NT2/D1 (cell line): ENCODE data around the gene PIK3CD.
A peak's percentile ranks its signal among the peaks of the same experiment; 100 is the strongest.
"Not testable (repeated sequence)": the region's sequence is repeated elsewhere in the genome, so short reads cannot be mapped to it uniquely, and the experiment has no call there.

Source experiments
- DNase-seq: peaks from one replicate; pipeline ENCODE4 v3.0.0-alpha.2; 2011; ENCODE audit warnings: low read depth, low spot score
- H3K27me3 ChIP-seq: 2 replicates; pipeline ENCODE4 v1.6.0; 2011; ENCODE audit warnings: mild to moderate bottlenecking; ENCODE audit not compliant: insufficient read length, insufficient read depth
- H3K36me3 ChIP-seq: 2 replicates; pipeline ENCODE4 v1.6.1; 2011; ENCODE audit warnings: mild to moderate bottlenecking, low read length, mixed read lengths; ENCODE audit not compliant: insufficient read depth, insufficient read length
- H3K4me1 ChIP-seq: 2 replicates; pipeline ENCODE4 v1.5.1; 2011; ENCODE audit not compliant: insufficient read depth, insufficient read length
- H3K4me3 ChIP-seq: 2 replicates; pipeline ENCODE4 v1.5.1; 2011; ENCODE audit warnings: low read depth; ENCODE audit not compliant: insufficient read length
- H3K9ac ChIP-seq: 2 replicates; pipeline ENCODE4 v1.6.0; 2011; ENCODE audit warnings: low read depth; ENCODE audit not compliant: insufficient read length
- H3K9me3 ChIP-seq: 2 replicates; pipeline ENCODE4 v1.5.1; 2011; ENCODE audit warnings: mild to moderate bottlenecking, low read length; ENCODE audit not compliant: insufficient read depth
- SUZ12 ChIP-seq: IDR thresholded peaks from 2 replicates; pipeline ENCODE4 v1.6.1; 2011; ENCODE audit not compliant: insufficient read length, insufficient read depth; ENCODE audit errors: extremely low read depth
- YY1 ChIP-seq: IDR thresholded peaks from 2 replicates; pipeline ENCODE4 v1.6.1; 2011; ENCODE audit not compliant: insufficient read length, insufficient read depth
- ZNF274 ChIP-seq: IDR thresholded peaks from 2 replicates; pipeline ENCODE4 v1.6.1; 2011; ENCODE audit warnings: mild to moderate bottlenecking, low read depth, low read length

PIK3CD gene

DNA sequence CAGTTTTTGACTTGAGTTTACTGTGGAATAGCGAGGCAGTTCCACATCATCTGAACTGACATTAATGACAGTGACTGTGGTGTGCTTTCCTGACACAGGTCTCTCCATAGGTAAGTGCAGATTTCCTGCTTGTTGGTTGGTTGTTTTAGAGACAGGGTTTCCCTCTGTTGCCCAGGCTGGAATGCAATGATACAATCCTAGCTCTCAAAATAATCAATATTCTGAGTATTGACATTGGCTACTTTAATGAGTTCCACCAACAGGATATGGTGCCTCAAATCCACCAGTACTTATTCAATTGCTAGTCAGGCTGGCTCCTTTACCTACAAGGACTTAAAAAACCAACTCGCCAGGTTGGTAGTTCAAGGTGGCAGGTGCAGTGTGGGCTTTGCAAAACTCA is 108.4 kb downstream of the PIK3CD start:
- no peak overlapping the region for H3K4me3 ChIP-seq
- H3K36me3 ChIP-seq = peaks cover 8% of the 10 kb centered on the region
- H3K9ac ChIP-seq = no peak overlapping the region
- peaks cover 10% of the 10 kb centered on the region for H3K4me1 ChIP-seq
- no peaks in the 10 kb centered on the region for H3K9me3 ChIP-seq
- H3K27me3 ChIP-seq = no peaks in the 10 kb centered on the region
- TF ChIP-seq ZNF274 = no peak
- no peak for TF ChIP-seq SUZ12
- TF ChIP-seq YY1 = no peak
- DNase-seq = no peak

DNA sequence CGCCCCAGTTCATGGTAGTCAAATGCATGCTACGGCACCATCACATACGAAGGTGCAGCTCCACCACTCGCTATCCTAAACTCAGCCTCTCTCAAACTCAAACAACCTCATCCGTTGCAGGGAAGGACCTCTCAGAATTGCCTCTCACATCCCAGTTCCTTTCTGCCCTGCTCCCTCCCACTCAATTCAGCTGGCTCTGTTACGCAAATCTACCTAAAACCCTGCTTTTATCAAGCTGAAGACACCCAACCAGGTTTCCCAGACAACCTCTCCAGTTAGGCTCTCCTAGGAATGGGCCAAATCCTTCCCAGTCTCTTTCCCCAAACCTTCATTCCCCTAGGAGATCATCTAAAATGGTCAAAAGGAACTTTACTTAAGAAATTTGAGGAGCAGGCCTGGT is 109.3 kb downstream of the PIK3CD start:
- peaks cover 6% of the 10 kb centered on the region for H3K36me3 ChIP-seq
- DNase-seq = peak; percentile 75
- H3K9ac ChIP-seq = no peak overlapping the region
- H3K4me3 ChIP-seq = no peak overlapping the region
- H3K27me3 ChIP-seq = no peaks in the 10 kb centered on the region
- TF ChIP-seq ZNF274 (no peak), YY1 (no peak), SUZ12 (no peak)
- no peaks in the 10 kb centered on the region for H3K9me3 ChIP-seq
- peaks cover 10% of the 10 kb centered on the region for H3K4me1 ChIP-seq

DNA sequence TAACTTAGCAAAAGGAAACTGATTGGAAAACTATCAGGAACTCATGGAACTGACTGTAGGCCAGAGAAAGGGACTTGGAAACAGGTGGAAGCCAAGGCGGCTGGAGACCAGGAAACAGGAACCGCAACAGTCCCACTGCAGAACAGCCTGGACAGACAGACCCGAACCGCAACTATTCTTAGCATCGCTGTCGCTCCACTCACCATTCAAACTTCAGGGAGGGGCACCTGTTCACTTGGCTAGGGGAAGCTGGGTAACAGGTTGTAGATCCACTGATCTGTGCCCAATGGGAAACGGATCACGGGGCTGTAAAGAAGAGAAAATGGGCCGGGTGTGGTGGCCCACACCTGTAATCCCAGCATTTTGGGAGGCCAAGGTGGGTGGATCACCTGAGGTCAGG is 110.3 kb downstream of the PIK3CD start:
- no peak for DNase-seq
- H3K36me3 ChIP-seq = peaks cover 6% of the 10 kb centered on the region
- no peaks in the 10 kb centered on the region for H3K27me3 ChIP-seq
- no peak overlapping the region for H3K4me3 ChIP-seq
- H3K9me3 ChIP-seq = no peaks in the 10 kb centered on the region
- peaks cover 10% of the 10 kb centered on the region for H3K4me1 ChIP-seq
- H3K9ac ChIP-seq = no peak overlapping the region
- TF ChIP-seq ZNF274 = no peak
- no peak for TF ChIP-seq SUZ12
- TF ChIP-seq YY1 = no peak

DNA sequence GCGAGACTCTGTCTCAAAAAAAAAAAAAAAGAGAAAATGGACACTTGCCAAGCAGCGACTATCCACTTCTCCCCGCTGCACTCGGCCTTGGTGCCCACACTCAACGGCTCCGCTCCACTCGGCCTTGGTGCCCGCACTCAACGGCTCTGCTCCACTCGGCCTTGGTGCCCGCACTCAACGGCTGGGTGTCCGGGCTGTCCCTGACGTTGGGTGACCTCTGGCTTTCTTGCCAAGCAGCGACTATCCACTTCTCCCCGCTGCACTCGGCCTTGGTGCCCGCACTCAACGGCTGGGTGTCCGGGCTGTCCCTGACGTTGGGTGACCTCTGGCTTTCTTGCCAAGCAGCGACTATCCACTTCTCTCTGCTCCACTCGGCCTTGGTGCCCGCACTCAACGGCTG is 110.9 kb downstream of the PIK3CD start:
- DNase-seq, H3K9me3 ChIP-seq, H3K36me3 ChIP-seq, H3K27me3 ChIP-seq, H3K9ac ChIP-seq, H3K4me3 ChIP-seq, H3K4me1 ChIP-seq: not testable (repeated sequence)

DNA sequence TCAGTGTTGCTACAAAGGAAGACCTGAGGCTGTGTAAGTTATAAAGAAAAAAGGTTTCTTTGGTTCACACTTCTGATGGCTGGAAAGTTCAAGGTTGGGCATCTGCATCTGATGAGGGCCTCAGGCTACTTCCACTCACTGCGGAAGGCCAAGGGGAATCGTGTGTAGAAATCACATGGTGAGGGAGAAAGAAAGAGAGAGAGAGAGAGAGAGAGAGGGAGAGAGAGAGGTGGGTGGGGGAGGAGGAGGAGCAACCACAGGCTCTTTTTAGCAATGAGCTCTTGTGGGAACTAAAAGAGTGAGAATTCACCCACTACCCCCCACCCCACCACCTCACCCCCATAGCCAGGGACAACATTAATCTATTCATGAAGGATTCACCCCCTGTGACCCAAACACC is 112.4 kb downstream of the PIK3CD start:
- Histone ChIP-seq H3K4me3 (no peak overlapping the region), H3K36me3 (peaks cover 6% of the 10 kb centered on the region), H3K27me3 (no peaks in the 10 kb centered on the region), H3K9ac (no peak overlapping the region), H3K9me3 (no peaks in the 10 kb centered on the region), H3K4me1 (peaks cover 6% of the 10 kb centered on the region)
- no peak for DNase-seq
- TF ChIP-seq SUZ12 (no peak), ZNF274 (no peak), YY1 (no peak)

DNA sequence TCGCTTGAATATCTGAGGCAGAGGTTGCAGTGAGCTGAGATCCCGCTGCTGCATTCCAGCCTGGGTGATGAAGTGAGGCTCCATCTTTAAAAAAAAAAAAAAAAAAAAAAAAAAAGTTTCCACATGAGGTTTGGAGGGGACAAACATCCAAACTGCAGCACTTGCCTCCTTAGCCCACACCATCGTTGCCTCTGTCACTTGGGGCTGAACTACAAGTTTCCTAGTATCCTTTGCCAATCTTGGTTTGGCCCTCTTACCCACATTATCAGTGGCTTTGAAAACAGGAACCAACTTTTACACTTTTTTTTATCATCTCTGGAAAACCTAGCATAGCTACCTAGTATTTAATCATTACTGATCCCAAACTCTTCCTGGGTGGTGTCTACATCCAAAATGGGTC is 113.0 kb downstream of the PIK3CD start:
- no peak overlapping the region for H3K4me3 ChIP-seq
- H3K9me3 ChIP-seq = no peaks in the 10 kb centered on the region
- peaks cover 6% of the 10 kb centered on the region for H3K36me3 ChIP-seq
- no peak for TF ChIP-seq YY1
- TF ChIP-seq ZNF274 = no peak
- TF ChIP-seq SUZ12 = no peak
- no peak overlapping the region for H3K9ac ChIP-seq
- no peak for DNase-seq
- H3K27me3 ChIP-seq = no peaks in the 10 kb centered on the region
- H3K4me1 ChIP-seq = peaks cover 6% of the 10 kb centered on the region

DNA sequence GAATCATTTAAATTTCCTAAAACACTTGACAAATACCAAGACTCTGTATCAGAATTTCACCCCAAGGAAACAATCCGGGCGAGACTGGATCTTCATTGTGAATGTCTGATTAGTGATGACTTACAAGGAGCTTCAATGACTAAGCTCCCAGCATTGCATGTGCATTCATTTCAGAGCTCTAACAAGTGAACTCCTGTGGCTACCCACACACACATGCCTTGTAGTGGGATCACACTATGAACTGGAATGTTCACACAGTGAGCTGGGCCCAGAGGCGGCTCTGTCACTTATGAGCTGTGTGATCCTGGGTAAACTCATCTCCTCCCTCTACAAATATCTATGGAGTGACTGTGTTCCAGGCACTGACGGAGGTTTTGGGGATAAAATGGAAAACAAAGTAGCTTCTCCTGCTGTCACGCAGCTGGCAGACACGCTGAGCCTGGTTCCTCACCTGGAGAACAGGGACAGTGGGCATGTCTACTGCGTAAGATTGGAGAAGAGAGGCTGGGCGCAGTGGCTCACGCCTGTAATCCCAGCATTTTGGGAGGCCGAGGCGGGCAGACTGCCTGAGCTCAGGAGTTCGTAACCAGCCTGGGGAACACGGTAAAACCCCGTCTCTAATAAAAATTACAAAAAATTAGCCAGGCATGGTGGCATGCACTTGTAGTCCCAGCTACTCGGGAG is 115.4 kb downstream of the PIK3CD start:
- H3K9me3 ChIP-seq = no peaks in the 10 kb centered on the region
- peaks cover 6% of the 10 kb centered on the region for H3K36me3 ChIP-seq
- H3K27me3 ChIP-seq = no peaks in the 10 kb centered on the region
- peaks cover 6% of the 10 kb centered on the region for H3K4me1 ChIP-seq
- DNase-seq = no peak
- TF ChIP-seq SUZ12 = no peak
- no peak for TF ChIP-seq YY1
- no peak for TF ChIP-seq ZNF274
- no peak overlapping the region for H3K9ac ChIP-seq
- H3K4me3 ChIP-seq = no peak overlapping the region

DNA sequence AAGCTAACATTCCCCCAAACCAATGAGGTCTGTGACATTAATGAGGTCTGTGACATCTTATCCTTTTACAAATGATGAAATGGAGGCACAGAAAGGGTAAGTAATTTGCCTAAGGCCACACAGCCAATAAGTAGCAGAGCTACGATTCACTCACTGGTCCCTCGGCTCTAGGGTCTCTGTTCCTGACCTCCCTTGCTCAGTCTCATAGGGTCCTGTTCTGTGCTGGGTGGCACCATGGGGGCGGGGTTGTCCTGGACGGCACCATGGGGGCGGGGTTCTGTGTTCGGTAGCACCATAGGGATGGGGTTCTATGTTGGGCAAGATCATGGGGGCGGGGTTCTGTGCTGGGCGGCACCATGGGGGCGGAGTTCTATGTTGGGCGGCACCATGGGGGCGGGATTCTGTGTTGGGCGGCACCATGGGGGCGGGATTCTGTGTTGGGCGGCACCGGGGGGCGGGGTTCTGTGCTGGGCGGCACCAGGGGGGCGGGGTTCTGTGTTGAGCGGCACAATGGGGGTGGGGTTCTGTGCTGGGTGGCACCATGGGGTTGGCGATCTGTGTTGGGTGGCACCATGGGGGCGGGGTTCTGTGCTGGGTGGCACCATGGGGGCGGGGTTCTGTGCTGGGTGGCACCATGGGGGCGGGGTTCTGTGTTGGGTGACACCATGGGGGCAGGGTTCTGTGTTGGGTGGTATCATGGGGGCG is 116.6 kb downstream of the PIK3CD start:
- Histone ChIP-seq H3K9ac (no peak overlapping the region), H3K4me1 (peaks cover 6% of the 10 kb centered on the region)
- DNase-seq = no peak

More for the DNA sequence above, 116.6 kb downstream of the PIK3CD start:
- no peaks in the 10 kb centered on the region for H3K27me3 ChIP-seq
- H3K4me3 ChIP-seq = no peak overlapping the region
- no peaks in the 10 kb centered on the region for H3K9me3 ChIP-seq
- H3K36me3 ChIP-seq = peaks cover 12% of the 10 kb centered on the region
- TF ChIP-seq SUZ12 (no peak), YY1 (no peak), ZNF274 (no peak)
